DMS 273 treated with DMSO at 0.1 percent for 48 hours (cell line): ENCODE results near the gene PWP2.
"Not testable (repeated sequence)": the region's sequence is repeated elsewhere in the genome, so short reads cannot be mapped to it uniquely, and the experiment has no call there.

Experiments used
- DNase-seq: peaks from one replicate; lab custom pipeline; 2025; lab: John Stamatoyannopoulos, UW

PWP2 gene

GRCh38 chr21:44107026-44107501 is at the start of gene PWP2:
Gene PWP2 (plus strand): TSS chr21:44107399. CDS start chr21:44107417, 18 bp downstream.
- not testable (repeated sequence) for DNase-seq

DNA sequence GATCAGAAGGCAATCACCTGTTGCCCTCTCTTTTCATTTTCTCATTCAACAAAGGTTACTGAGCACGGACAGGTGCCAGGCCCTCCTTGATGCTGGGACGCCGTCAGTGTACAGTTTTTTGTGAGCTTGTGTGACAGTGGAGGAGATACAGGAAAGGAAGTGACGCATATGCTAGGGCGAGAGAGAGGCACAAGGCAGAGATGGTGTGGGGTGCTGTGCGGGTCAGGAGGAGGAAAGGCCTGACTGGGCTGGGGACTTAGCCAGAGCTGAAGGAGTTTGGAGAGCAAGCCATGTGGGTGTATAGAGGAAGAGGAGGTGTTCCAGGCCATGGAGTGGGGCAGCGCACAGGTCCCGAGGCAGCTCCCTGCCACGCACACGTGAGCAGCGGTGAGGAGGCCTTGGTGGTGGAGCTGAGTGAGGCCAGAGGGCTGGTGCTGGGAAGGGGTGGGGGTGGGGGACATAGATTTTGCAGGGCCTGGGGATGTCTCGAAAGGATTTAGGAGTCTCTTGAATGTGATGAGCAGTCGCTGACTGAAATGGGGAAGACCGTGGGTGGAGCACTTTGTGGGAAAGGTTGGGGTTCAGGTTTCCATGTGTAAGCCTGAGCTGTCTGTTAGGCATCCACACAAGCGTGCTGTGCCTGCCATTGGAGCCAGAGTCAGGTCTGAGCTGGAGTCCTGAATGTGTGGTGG is 49.1 kb upstream of the PWP2 start:
- DNase-seq, result no peak

- DNase-seq, result no peak
Measured at GRCh38 chr21:44058652-44058964, 48.6 kb upstream of the PWP2 start.

- DNase-seq, result no peak
Measured at GRCh38 chr21:44058981-44059380, 48.2 kb upstream of the PWP2 start.

DNA sequence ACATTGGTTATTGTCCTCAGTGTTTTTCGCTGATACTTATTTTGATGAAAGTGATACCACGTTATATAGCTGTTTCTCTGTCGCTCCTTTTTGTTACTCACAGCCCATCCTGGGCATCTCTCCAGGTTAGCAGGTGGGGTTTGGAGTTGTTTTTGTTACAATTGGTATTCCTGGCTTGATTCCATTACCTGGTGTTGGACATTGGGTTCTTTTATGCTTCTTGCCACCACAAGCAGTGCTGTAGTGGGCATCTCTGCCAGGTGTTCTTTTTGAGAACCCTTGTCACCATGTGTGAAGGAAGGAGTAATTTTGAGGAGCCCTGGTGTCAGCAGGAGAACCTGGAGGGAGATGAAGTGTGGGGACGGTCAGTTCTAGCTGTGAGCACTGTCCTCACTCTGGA is 47.5 kb upstream of the PWP2 start:
- no peak for DNase-seq

- DNase-seq, result no peak
Measured at GRCh38 chr21:44062380-44062779, 44.8 kb upstream of the PWP2 start.

GRCh38 chr21:44063151-44063912 is 43.9 kb upstream of the PWP2 start:
- DNase-seq, result no peak

- no peak for DNase-seq
Measured at GRCh38 chr21:44064852-44065403, 42.3 kb upstream of the PWP2 start.

GRCh38 chr21:44065428-44065827 is 41.8 kb upstream of the PWP2 start:
- DNase-seq, result no peak

GRCh38 chr21:44066116-44066515 is 41.1 kb upstream of the PWP2 start:
- no peak for DNase-seq

DNA sequence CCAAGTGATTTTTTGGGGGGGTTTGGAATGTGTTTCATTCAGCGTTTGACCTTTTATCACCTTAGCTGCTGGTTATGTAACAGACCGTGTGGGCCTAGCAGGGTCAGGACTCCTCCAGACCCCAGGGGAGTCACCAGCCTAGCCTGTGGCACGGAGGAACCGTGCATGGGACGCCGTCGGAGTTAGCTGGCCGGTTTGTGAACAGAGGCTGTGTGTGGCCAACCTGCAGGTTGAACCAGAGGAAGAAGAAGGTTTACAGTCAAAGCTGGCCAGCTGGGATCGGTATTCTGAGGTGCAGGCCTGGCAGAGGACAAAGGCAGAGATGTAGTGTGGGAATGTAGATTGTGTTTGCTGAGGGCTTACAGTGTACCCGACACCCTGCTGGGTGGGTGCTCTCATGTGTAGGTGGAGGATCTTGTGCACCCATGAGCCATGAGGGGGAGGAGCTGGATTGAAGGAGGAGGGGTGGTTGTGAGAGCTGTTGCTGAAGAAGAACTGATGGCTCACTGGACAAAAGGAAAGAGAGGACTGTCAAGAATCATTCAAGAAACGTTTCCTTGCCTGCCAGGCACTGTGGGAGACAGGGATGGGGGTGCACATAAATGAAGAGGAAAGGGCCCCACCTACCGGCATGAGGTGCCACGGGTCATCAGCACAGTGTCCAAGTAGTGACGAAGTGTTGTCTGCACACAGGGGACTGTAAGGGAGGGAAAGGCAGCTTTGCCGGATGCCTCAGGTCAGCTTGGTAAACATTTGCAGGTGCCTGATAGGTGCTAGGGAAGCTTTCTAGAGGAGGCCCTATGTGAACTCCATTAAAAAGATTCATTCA is 40.0 kb upstream of the PWP2 start:
- DNase-seq, result no peak

- no peak for DNase-seq
Measured at GRCh38 chr21:44070391-44070790, 36.8 kb upstream of the PWP2 start.

DNA sequence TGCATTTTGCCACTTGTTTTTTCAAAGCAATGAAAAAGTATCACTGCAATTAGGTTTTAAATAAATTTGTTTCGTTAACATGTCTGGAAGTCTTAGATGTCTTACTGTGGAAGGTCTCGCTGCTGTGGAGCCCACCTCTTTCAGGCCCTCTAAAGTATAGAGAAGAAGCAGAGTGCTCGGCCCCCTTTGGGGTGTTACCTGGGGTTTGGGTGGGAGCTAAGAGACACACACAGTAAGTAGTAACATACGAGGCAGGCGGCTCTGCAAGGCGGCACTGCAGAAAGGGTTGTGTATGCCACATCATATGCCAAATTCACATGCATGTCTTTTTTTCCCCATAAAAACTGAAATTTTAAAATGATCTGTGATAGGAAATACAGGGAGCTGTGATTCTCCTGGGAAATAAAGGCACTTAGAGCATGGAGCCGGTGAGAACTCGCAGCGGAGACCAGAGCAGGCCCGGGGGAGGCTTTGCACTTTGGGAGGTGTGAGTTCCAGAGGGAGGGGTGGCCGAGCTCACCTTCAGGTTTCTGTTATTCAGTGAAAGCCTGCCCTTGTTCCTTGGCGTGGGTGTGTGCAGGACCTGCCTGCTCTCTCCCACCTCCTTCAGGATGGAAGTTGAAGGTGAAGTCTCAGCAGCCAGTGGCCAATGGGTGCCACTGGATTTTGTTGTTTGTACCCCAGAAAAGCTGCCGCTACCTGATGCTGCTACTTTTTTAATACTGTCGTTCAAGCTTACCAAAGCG is 35.7 kb upstream of the PWP2 start:
- DNase-seq, result no peak

DNA sequence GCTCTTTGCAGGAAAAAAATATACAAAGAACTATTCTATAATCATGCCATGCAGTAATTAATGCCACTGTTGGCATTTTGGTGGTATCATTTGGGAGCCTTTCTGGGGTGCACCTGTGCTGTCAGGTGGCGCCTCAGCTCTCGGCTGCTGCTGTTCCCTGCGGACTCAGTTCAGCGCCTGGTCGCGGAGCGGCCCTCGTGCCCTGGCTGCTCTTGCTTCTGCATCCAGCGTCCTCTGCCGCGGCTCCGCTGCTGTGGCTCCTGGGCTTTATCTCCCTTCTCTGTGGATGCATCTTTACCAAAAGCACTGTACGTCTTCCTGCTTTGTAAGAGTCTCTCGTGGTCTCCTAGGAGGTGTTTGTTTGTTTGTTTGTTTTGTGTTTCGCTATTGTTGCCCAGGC is 35.1 kb upstream of the PWP2 start:
- DNase-seq, result no peak

DNA sequence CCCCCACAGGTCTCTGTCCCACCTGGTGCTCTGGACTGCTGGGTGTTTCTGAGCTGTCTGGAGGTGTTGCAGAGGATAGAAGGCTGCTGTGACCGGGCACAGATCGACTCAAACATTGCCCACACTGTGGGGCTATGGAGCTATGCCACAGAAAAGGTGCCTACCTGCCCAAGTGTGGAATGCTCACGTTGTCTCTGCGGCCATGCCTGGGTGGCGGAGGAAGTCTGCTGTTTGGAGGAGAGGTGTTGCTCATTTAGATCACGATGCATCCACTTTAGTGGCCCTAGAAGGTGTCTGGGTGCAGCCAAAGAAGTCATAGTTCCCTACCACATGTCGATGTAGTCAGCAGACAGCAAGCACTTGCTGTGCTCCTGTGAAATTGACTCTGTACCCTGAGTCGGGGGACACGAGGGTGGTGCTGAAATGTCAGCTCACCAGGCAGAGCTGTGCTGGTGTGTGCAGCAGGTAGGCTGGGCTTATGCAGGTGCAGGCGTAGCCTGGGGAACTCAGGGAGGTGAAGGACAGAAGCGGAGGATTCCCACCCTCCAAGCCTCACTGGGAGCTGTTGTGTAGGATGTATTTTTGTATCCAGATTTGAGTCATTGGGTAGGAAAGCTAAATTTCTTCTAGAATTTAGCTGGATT is 32.8 kb upstream of the PWP2 start:
- DNase-seq, result no peak

GRCh38 chr21:44076316-44076715 is 30.9 kb upstream of the PWP2 start:
- DNase-seq, result no peak

GRCh38 chr21:44078411-44078981 is 28.7 kb upstream of the PWP2 start:
- no peak for DNase-seq

GRCh38 chr21:44079446-44079845 is 27.8 kb upstream of the PWP2 start:
- no peak for DNase-seq

GRCh38 chr21:44079846-44080245 is 27.4 kb upstream of the PWP2 start:
- no peak for DNase-seq

GRCh38 chr21:44082648-44083440 is 24.4 kb upstream of the PWP2 start:
- DNase-seq, result no peak
